Stimulated activated CD8-positive, alpha-beta memory T cell treated with anti-CD3 and anti-CD28 coated beads, Interleukin-4, amount 100 ng/mL, for 24 hours (primary cell): ENCODE measurements around the gene CD1E.
"Not testable (repeated sequence)": the region's sequence is repeated elsewhere in the genome, so short reads cannot be mapped to it uniquely, and the experiment has no call there.

Experiments
- DNase-seq: peaks from one replicate; pipeline ENCODE4 v3.0.0-alpha.2; 2020; ENCODE audit warnings: low read depth

Gene CD1E

GRCh38 chr1:158353303-158354075 lies at the start of gene CD1E:
Gene CD1E, plus strand, starts transcription at chr1:158353894. Its CDS starts 95 bp downstream, at chr1:158353989.
- no peak for DNase-seq

- DNase-seq = no peak
These were observed 43.1 kb upstream of the CD1E start for GRCh38 chr1:158310623-158311022.

GRCh38 chr1:158311066-158311465 lies 42.6 kb upstream of the CD1E start:
- DNase-seq = no peak

- no peak for DNase-seq
These were observed 29.8 kb upstream of the CD1E start for GRCh38 chr1:158323866-158324265.

- DNase-seq = no peak
These were observed 29.3 kb upstream of the CD1E start for GRCh38 chr1:158324395-158324794.

- no peak for DNase-seq
These were observed 26.2 kb upstream of the CD1E start for GRCh38 chr1:158327481-158327880.

GRCh38 chr1:158328426-158328825 lies 25.3 kb upstream of the CD1E start:
- DNase-seq = no peak

- no peak for DNase-seq
These were observed 24.4 kb upstream of the CD1E start for GRCh38 chr1:158329300-158329699.

GRCh38 chr1:158329733-158330132 lies 24.0 kb upstream of the CD1E start:
- no peak for DNase-seq

- no peak for DNase-seq
These were observed 23.1 kb upstream of the CD1E start for GRCh38 chr1:158330391-158331105.

GRCh38 chr1:158331106-158331425 lies 22.6 kb upstream of the CD1E start:
- no peak for DNase-seq

GRCh38 chr1:158331481-158332150 lies 22.1 kb upstream of the CD1E start, which contains the start of gene CD1B:
Gene CD1B, minus strand, starts transcription at chr1:158331531. Its CDS starts 108 bp downstream, at chr1:158331423.
- DNase-seq = no peak

- DNase-seq = no peak
These were observed 20.1 kb upstream of the CD1E start for GRCh38 chr1:158333405-158334155.

- no peak for DNase-seq
These were observed 19.0 kb upstream of the CD1E start for GRCh38 chr1:158334526-158335212.

GRCh38 chr1:158335213-158335532 lies 18.5 kb upstream of the CD1E start:
- DNase-seq = no peak

GRCh38 chr1:158336413-158336812 lies 17.3 kb upstream of the CD1E start:
- DNase-seq = not testable (repeated sequence)

- not testable (repeated sequence) for DNase-seq
These were observed 4.7 kb upstream of the CD1E start for GRCh38 chr1:158348946-158349345.

GRCh38 chr1:158354255-158354654 lies 561 bp downstream of the CD1E start:
- DNase-seq = no peak

GRCh38 chr1:158355773-158356285 lies 2.1 kb downstream of the CD1E start:
- no peak for DNase-seq

GRCh38 chr1:158356616-158357015 lies 2.9 kb downstream of the CD1E start:
- DNase-seq = no peak

GRCh38 chr1:158357441-158357840 lies 3.7 kb downstream of the CD1E start:
- no peak for DNase-seq

GRCh38 chr1:158362482-158362881 lies 8.8 kb downstream of the CD1E start:
- DNase-seq = no peak
